GM18870 (cell line): ENCODE measurements around the gene LSM4.

Experiments used
- ATAC-seq: cut with Tn5 transposase; IDR thresholded peaks from one replicate; pipeline ENCODE4 v1.9.1; 2021; ENCODE audit warnings: moderate library complexity; ENCODE audit not compliant: unreplicated experiment

LSM4 gene

GRCh38 chr19:18311502-18312091 lies 11.3 kb downstream of the LSM4 start:
- no peak for ATAC-seq

- ATAC-seq, result no peak
These were observed 11.9 kb downstream of the LSM4 start for GRCh38 chr19:18310966-18311365.

- no peak for ATAC-seq
These were observed 12.6 kb downstream of the LSM4 start for GRCh38 chr19:18310118-18310909.

GRCh38 chr19:18309525-18310064 lies 13.3 kb downstream of the LSM4 start:
- ATAC-seq, result no peak

- ATAC-seq, result no peak
These were observed 13.9 kb downstream of the LSM4 start for GRCh38 chr19:18308948-18309325.

DNA sequence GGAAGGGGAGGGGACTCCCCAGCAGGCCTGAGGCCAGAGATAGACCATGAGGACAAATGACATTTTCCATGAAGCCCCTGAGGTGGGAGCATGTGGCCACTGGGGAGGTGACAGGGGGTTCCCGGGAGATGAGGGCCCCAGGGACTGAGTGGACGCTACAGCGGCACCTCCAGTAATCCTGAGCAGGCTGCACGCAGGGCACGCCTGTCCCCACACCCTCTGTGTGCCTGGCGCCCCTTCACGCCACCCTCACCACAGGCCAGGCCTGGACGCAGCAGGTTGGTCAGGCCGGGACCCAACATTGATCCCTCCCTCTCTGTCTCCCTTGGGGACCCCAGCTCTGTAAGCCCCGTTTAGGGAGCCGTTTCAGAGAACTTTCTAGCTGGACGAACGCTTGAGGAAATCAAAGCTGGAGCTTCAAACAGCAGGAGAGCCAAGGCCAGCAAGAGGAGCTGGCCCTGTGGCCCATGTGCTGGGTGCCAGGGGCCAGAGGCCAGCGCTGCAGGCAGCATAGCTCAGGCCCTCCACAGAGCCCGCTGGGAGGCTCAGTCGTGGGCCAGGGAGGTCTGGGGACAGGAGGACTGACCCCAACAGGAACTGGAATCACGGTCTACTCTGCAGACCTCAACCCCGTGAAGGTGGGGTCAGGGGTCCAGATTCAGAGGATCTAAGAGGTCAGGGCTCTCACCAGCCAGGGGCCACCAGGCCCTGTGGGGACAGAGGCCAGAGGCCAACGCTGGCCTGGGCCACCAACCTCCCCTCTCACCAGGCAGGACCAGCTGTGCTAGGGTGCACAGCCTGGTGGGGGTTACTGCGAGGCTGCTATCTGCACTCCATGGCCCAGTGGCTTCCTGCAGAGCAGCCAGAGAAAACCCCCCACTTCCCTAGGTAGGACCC lies 14.6 kb downstream of the LSM4 start:
- ATAC-seq, result no peak

DNA sequence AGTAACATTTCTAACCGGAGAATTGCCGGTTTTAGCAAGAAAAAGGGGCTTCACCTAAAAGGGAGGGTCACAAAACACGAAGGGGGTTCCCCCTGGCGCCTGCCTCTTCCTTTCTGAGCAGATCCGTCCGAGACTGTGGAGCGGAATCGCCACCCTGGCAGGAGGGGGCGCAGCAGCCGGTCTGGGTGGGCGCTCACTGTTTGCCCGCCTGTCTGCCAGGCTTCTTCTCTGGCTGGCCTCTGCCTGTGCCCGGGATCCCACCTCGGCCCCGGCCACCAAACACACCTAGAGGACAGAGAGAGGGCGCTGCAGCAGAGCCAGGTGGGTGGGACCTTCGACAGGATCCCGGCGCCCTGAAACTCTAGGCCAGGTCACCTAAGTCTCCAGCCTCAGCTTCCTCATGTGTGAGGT lies 15.6 kb downstream of the LSM4 start:
- ATAC-seq, result no peak

DNA sequence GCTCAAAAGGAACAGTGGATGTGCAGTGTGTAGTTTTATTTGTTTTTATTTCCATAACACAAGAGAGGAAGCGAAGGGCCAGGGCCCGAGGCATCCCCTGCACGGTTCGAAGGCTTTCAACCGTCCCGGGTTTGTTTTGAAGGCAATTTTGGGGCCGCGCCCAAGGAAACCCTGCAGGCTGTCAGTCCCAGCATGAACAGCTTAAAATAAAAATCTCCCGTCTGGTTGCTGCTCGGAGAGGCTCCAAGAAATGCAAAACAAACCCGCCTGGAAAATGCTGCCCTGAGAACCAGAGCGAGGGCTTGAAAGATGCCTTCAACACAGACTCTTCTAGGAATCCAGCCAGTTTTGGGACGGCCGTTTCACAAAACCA lies 16.0 kb downstream of the LSM4 start:
- ATAC-seq, result no peak

DNA sequence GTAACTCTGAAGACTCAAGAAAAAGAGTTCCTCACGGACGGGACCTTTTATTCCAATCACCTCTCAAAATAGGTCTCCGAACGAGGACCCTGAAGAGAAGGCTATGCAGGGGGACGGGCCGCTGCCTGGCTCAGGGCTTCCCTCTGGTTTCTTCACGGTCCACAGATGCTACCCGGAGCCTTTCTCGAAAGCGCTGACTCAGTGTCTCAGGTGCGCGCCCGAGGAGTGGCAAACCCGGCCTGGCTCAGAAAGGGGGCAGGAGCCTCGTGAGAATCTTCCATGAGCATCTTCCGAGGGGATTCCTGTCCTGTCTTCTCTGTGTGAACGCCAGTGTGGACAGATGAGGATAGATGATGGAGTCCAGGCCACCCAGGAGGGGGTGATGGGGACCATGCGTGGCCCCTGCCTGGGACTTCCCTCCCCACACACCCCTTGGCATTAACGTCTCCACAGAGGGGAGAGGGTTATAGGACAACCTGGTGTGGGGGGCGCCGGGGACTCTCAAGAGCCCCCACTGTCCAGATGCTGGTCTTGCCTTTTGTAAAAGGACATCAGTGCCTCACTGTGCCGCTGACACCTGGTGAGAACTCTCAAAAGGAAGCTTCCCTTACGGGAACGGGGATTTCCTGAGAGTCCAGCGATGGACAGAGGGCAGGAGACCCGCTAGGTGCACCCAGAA lies 16.5 kb downstream of the LSM4 start:
- ATAC-seq, result no peak

DNA sequence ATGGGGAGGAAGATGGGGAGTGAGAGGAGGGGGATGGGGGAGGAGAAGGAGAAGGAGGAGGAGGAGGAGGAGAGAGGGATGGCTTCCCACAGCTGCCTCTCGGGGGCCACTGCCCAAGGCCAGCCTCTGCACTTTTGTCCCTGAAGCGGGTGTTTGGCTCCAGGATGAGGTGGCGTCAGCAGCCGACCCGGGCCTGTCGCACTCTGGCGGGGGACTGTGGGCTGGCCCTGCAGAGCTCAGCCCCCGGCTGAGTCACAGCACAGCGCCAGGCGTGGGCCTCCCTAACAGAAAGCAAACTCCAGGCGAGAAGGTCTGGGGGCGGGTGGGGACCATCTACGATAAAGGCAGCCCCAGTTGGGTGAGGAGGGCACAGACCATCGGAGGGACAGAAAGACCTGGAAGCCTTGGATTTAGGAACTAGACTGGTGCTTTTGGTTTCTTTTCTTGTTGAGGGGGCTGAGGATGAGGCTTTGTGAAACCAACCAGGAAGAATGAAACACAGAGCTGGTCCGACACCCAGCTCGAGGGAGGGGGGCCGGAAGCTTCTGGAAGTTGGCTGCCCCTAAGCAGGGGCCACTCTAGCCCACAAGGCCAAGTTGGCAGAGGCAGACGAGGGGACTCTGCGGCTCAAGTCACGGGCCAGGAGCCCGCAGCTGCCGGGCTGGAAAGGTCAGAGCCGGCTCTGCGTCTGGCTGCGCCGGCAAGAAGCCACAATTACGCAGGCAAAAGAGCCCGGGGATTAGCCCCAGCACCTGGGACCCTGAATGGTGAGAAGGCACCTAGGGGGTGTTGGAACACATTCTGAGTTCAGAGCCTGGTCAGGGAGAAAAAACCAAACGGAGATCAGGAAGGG lies 18.2 kb downstream of the LSM4 start:
- ATAC-seq, result no peak

DNA sequence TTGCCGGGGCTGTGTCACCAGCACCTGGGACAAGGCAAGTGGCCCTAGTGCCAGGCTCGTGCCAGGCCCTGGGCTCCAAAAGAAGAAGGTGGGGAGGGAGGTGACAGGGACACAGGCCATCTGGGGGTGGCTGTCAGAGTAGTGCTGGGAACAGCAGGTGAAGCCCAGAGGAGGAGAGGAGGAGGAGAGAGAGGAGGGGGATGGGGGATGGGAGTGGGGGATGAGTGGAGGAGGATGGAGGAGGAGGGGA lies 18.7 kb downstream of the LSM4 start:
- no peak for ATAC-seq

GRCh38 chr19:18301718-18302111 lies 21.2 kb downstream of the LSM4 start:
- ATAC-seq, result no peak

GRCh38 chr19:18300930-18301717 lies 21.8 kb downstream of the LSM4 start:
- ATAC-seq, result no peak

- no peak for ATAC-seq
These were observed 23.2 kb downstream of the LSM4 start for GRCh38 chr19:18299654-18300053.

- ATAC-seq, result no peak
These were observed 24.3 kb downstream of the LSM4 start for GRCh38 chr19:18298601-18299000.

DNA sequence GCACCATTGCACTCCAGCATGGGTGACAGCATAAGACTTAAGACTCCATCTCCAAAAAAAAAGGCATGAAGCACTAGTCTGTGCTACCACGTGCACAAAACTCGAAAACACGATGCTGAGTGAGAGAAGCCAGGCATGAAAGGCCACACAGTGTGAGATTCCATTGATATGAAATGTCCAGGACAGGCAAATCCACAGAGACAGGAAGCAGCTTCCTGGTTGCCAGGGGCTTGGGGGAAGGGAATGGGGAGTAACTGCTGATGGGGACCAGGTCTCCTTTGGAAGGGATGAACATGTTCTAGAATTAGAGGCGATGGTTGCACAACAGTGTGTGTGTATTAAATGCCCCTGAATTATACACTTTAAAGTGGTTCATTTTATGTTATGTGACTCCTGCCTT lies 25.6 kb downstream of the LSM4 start:
- no peak for ATAC-seq

GRCh38 chr19:18295034-18295451 lies 27.8 kb downstream of the LSM4 start:
- ATAC-seq, result no peak

GRCh38 chr19:18294467-18294864 lies 28.4 kb downstream of the LSM4 start:
- ATAC-seq, result no peak

DNA sequence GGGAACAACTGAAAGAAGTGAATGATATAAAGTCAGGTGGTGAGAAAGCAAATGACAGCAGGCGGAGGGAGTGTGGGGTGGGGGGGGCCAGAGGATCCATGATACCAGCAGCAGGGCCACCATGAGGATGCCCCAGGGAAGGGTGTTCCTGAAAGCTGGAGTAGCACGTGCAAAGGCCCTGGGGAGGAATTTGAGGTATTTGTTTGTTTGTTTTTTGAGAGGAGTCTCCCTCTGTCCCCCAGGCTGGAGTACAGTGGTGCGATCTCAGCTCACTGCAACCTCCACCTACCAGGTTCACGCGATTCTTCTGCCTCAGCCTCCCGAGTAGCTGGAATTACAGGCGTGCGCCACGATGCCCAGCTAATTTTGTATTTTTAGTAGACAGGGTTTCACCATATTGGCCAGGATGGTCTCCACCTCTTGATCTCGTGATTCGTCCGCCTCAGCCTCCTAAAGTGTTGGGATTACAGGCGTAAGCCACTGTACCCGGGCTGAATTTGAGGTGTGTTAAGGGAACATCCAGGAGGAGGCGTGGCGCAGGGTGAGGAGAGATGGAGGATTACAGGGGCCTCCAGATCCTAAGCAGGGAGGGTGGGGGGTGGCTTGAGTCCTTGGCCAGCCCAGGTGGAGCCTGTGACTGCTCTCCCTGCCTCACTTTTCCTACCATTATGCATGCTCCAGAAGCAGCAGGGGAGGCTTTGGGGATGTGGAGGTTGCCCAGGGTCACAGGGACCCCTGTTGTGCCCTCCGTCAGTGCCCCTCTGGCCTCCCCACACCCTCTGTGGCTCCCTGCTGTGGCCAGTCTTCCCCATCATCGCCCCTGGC lies 29.0 kb downstream of the LSM4 start:
- no peak for ATAC-seq
